ENCODE measurements around the gene LTBR.
A peak's percentile ranks its signal among the peaks of the same experiment; 100 is the strongest.

Gene LTBR

DNA sequence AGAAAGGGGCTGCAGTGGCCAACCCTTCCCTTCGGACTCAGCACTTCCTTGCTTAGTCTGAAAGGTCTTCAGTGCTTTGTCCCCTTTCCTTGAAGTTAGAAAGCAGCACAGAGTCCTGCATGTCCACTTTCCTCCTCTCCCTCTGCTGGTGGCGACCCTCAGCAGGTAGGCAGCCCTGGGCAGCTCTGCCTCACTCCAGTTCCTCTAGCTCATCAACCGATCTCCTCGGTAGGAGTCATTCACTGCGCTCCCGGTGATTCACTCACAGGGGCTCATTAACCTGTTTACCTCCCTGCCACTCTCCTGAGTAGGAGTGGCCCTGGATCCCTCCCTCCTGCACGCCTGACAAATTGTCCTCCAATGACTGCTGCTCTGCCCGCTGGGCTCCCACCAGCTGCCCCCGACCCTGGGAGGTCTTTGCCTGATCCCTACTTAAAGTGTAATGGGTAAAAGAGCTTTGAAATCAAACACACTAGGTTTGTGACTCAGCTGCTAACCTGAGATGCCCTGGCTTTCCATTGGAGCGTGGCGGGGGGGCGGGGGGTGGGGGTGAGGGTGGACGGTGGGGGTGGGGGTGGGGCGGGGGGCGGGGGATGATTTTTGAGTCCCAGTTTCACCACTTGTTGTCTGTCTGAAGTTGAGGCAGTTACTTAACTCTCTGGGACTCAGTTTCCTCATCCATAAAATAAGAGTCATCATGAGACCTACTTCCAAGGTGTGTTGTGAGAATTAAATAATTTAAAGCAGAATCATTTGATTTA lies 12.8 kb upstream of the LTBR start:
- peak; percentile 65 for DNase-seq (ENCODE audit: low read depth)
- TF ChIP-seq MYC (IDR thresholded peaks at IDR 0.05; ENCODE audit: low read depth, low read length) = no peak
- TF ChIP-seq, protein P1, sequence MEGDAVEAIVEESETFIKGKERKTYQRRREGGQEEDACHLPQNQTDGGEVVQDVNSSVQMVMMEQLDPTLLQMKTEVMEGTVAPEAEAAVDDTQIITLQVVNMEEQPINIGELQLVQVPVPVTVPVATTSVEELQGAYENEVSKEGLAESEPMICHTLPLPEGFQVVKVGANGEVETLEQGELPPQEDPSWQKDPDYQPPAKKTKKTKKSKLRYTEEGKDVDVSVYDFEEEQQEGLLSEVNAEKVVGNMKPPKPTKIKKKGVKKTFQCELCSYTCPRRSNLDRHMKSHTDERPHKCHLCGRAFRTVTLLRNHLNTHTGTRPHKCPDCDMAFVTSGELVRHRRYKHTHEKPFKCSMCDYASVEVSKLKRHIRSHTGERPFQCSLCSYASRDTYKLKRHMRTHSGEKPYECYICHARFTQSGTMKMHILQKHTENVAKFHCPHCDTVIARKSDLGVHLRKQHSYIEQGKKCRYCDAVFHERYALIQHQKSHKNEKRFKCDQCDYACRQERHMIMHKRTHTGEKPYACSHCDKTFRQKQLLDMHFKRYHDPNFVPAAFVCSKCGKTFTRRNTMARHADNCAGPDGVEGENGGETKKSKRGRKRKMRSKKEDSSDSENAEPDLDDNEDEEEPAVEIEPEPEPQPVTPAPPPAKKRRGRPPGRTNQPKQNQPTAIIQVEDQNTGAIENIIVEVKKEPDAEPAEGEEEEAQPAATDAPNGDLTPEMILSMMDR (IDR thresholded peaks at IDR 0.05; ENCODE audit: low read depth, low read length) = peak; percentile 6
- H3K4me3 ChIP-seq (ENCODE audit: low read depth, low read length) = no peak overlapping the region

DNA sequence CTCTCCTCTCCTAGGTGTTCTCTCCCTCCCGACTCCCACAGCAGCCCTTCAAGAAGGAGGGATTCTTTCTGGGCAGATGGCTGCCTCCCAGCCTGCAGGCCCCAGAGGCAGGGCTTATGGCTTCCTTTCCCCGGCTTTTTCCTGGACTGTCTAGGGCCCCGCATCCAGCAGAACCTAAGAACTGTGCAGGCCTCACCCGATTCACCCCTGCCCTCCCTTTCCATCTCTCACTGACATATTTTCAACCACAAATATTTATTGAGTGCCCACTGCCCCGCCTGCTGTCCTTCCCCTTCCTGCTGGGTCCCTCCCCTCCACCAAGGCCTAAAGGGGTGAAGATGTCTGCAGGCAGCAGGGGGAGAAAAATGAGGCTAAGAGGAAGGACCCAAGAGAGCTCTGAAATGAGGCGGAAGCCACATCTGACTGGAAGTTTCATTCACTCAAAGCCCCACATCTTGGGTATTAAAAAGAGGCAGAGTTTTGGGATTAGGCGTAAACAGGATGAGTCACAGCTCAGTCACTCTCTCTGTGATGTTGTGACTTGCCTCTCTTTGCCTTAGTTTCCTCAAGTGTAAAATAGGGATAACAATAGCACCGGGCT lies 11.5 kb upstream of the LTBR start:
- no peak overlapping the region for H3K4me3 ChIP-seq (ENCODE audit: low read depth, low read length)
- DNase-seq (ENCODE audit: low read depth) = peak; percentile 96

DNA sequence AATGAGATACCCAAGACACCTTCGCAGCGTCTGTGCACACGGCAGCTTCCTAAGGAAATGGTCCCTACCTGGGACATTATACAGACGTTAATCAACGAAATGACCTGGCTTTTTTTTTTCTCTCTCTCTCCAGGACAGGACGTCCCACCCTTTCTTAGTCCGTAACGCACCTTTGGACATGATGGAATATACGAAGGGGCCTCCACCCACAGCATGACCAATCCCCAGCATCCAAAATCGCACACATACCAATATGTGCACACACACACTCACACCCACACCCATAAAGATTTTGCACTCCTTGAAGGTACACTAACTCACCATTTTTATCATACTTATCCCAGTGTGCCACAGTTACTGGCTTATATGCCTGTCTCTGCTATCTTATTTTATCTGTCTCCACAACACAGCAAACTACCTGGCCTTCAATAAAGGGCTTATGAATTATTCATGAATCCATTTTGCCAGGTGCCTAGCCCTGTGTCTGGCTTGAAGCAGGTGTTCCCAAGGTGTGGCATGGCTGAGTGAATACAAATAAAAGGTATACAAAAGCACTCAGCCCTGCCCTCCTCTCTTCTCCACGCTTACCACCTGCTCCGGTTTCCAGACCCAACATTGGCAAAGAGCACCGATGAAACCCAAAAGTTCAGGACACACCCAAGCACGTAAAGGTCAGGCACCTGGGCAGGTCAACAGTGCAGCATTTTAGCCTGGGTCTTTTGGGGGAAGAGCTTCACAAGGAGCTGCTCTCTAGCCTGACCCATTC lies 10.8 kb upstream of the LTBR start:
- no peak overlapping the region for H3K4me3 ChIP-seq (ENCODE audit: low read depth, low read length)
- TF ChIP-seq POLR2A (IDR thresholded peaks at IDR 0.05; ENCODE audit: extremely low read depth, insufficient read length) = no peak
- TF ChIP-seq, protein P1 (IDR thresholded peaks at IDR 0.05; ENCODE audit: low read depth, low read length) = no peak
- TF ChIP-seq MYC (IDR thresholded peaks at IDR 0.05; ENCODE audit: low read depth, low read length) = no peak
- TF ChIP-seq, protein P2, sequence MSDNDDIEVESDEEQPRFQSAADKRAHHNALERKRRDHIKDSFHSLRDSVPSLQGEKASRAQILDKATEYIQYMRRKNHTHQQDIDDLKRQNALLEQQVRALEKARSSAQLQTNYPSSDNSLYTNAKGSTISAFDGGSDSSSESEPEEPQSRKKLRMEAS (IDR thresholded peaks at IDR 0.05; ENCODE audit: low read depth, low read length) = no peak
- no peak for DNase-seq (ENCODE audit: low read depth)

More for the DNA sequence above, 11.5 kb upstream of the LTBR start:
- TF ChIP-seq, protein P1 (IDR thresholded peaks at IDR 0.05; ENCODE audit: low read depth, low read length) = no peak
- TF ChIP-seq MYC (IDR thresholded peaks at IDR 0.05; ENCODE audit: low read depth, low read length) (peak; percentile 32; the same call in 1 of the 2 replicates), POLR2A (IDR thresholded peaks at IDR 0.05; ENCODE audit: extremely low read depth, insufficient read length) (no peak)
- TF ChIP-seq, protein P2 (IDR thresholded peaks at IDR 0.05; ENCODE audit: low read depth, low read length) = peak; percentile 62; the same call in 1 of the 2 replicates

DNA sequence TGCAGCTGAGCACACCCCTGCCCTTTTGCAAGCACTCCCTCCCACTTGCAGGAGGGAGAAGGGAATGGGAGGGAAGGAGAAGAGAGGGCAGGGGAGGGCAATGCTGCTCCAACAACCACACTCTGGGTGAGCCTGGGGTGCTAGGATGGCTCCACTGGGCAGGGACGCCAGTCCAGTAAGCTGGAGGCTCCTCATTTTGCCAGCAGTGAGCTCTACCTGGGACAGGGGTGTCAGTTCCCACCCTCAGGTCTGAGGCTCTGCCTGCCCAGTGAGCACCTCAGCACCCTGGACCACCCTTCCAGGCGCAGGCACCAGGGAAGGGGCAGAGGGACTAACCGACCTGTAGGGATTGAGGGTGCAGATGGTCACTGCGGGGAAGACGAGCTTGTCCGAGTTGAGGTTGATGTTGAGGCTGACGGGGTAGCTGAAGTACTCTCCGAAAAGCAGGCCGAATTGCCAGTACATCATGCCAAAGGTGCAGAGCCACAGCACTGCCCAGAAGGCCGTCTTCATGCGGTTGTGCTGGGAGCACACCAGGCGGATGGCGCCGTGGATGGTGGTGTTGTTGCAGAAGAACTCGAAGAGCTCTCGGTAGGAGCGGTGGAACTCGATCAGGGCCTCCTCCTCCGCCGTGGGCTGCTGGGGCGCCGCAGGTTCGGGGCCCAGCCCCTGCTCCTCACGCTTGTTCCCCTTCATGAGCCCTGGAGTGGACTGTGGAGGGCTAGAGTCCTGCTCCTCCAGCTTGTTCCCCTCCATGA lies 9.8 kb upstream of the LTBR start:
- no peak for DNase-seq (ENCODE audit: low read depth)
- no peak overlapping the region for H3K4me3 ChIP-seq (ENCODE audit: low read depth, low read length)

DNA sequence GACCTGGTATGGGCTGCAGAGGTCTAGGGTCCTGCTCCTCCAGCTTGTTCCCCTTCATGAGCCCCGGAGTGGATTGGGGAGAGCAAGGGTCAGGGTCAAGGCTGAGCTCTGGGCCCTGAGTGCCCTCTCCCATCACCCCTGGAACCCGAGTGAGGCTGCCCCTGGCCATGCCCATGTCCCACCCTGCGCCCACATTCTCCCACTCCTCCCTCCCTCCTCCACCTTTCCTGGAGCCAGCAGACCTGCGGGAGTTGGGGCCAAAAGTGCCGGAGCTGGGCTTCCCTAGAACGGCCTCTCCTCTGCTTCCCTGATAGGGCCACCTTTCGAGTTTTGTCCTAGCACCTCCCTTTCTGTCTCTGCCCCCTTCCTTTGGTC lies 9.2 kb upstream of the LTBR start:
- TF ChIP-seq, protein P1 (IDR thresholded peaks at IDR 0.05; ENCODE audit: low read depth, low read length) = no peak
- TF ChIP-seq, protein P2 (IDR thresholded peaks at IDR 0.05; ENCODE audit: low read depth, low read length) = no peak
- TF ChIP-seq MYC (IDR thresholded peaks at IDR 0.05; ENCODE audit: low read depth, low read length) (no peak), POLR2A (IDR thresholded peaks at IDR 0.05; ENCODE audit: extremely low read depth, insufficient read length) (no peak)
- no peak overlapping the region for H3K4me3 ChIP-seq (ENCODE audit: low read depth, low read length)
- no peak for DNase-seq (ENCODE audit: low read depth)

More for the DNA sequence above, 9.8 kb upstream of the LTBR start:
- TF ChIP-seq MYC (IDR thresholded peaks at IDR 0.05; ENCODE audit: low read depth, low read length) (no peak), POLR2A (IDR thresholded peaks at IDR 0.05; ENCODE audit: extremely low read depth, insufficient read length) (no peak)
- TF ChIP-seq, protein P1 (IDR thresholded peaks at IDR 0.05; ENCODE audit: low read depth, low read length) = no peak
- TF ChIP-seq, protein P2 (IDR thresholded peaks at IDR 0.05; ENCODE audit: low read depth, low read length) = no peak
